Measurements from ENCODE around the gene DZANK1. TPM values are rescaled to one million over a fixed set of nuclear protein-coding genes. Genes with fewer than 3 reads are reported as not detected.

The DZANK1 gene
- polyA plus RNA-seq, 1 donor from 2014 or later = 10.6 TPM

Small RNAs within 50 kb of the gene (small RNA-seq; reads per million reads assigned to genes)
- gene MIR3192 = 0 to 3.1 (median 0.48) reads per million in 3 experiments
- 0 reads per million in 3 experiments for gene RNA5SP476

Other genes starting within 250 kb of the DZANK1 start
- 71.2 and 72.8 TPM in 2 replicates for gene ZNF133, start 178.5 kb downstream of the DZANK1 start, polyA plus RNA-seq
- gene POLR3F, start 360 bp upstream of the DZANK1 start, polyA plus RNA-seq = 47.3 and 54.9 TPM in 2 replicates
- gene RBBP9, start 30.2 kb upstream of the DZANK1 start, polyA plus RNA-seq = 34.4 and 37.9 TPM in 2 replicates
- gene SEC23B, start 40.9 kb upstream of the DZANK1 start, polyA plus RNA-seq = 77.8 and 83.5 TPM in 2 replicates
- gene SMIM26, start 100.4 kb upstream of the DZANK1 start, polyA plus RNA-seq = 150 and 215 TPM in 2 replicates
- gene DTD1, start 121.0 kb upstream of the DZANK1 start, polyA plus RNA-seq = 337 and 352 TPM in 2 replicates